Keratinocyte (primary cell): ENCODE results near the gene GOLM1. TPM values are rescaled to one million over a fixed set of nuclear protein-coding genes. Genes with fewer than 3 reads are reported as not detected.

Source experiments
- DNase-seq: peaks from one replicate; pipeline ENCODE4 v3.0.0-alpha.2; 2011; ENCODE audit warnings: low read depth, missing footprints, low spot score
- FAIRE-seq: peaks from 2 replicates; lab custom pipeline; 2011; peaks lifted over from hg19 to GRCh38; lab: Jason Lieb, UNC
- H2AFZ ChIP-seq: 2 replicates; pipeline ENCODE4 v1.6.0; 2012; ENCODE audit warnings: low read length, control low read depth, inconsistent platforms; ENCODE audit not compliant: control insufficient read depth
- H3K27ac ChIP-seq: 2 replicates; pipeline ENCODE4 v1.5.1; 2011; ENCODE audit warnings: low read length; ENCODE audit not compliant: control insufficient read depth, insufficient read depth
- H3K27me3 ChIP-seq: 3 replicates; pipeline ENCODE4 v1.6.0; 2011; ENCODE audit warnings: low read length; ENCODE audit not compliant: control insufficient read depth, insufficient read depth; ENCODE audit errors: extremely low read depth
- H3K36me3 ChIP-seq, 2 experiments: 2 replicates in 1 of 2; 3 replicates in 1 of 2; pipeline ENCODE4 v1.5.1; 2011; ENCODE audit warnings: low read length in 2 of 2, mild to moderate bottlenecking in 1 of 2; ENCODE audit not compliant: control insufficient read depth in 2 of 2, insufficient read depth in 2 of 2; ENCODE audit errors: extremely low read depth in 1 of 2
- H3K4me1 ChIP-seq: 3 replicates; pipeline ENCODE4 v1.5.1; 2011; ENCODE audit warnings: low read length; ENCODE audit not compliant: control insufficient read depth, insufficient read depth; ENCODE audit errors: extremely low read depth
- H3K4me2 ChIP-seq: 3 replicates; pipeline ENCODE4 v1.6.0; 2011; ENCODE audit warnings: low read depth, low read length; ENCODE audit not compliant: control insufficient read depth, insufficient read depth; ENCODE audit errors: extremely low read depth
- H3K4me3 ChIP-seq, 3 experiments: fragments of 200-600 bp in 1 of 3; sonication (generic) in 1 of 3; 2 replicates in 2 of 3; 3 replicates in 1 of 3; pipeline ENCODE4 v1.5.1; 2011 to 2016; ENCODE audit warnings: low read length in 3 of 3, mild to moderate bottlenecking in 3 of 3, control low read depth in 2 of 3, inconsistent platforms in 1 of 3, low read depth in 1 of 3, mixed read lengths in 1 of 3, mixed run types in 1 of 3, moderate library complexity in 1 of 3; ENCODE audit not compliant: control insufficient read depth in 2 of 3, insufficient read depth in 2 of 3; ENCODE audit errors: extremely low read depth in 1 of 3
- H3K79me2 ChIP-seq: 2 replicates; pipeline ENCODE4 v1.6.0; 2012; ENCODE audit warnings: low read length; ENCODE audit not compliant: control insufficient read depth, insufficient read depth
- H3K9ac ChIP-seq: 3 replicates; pipeline ENCODE4 v1.6.0; 2011; ENCODE audit warnings: low read length; ENCODE audit not compliant: control insufficient read depth, insufficient read depth; ENCODE audit errors: extremely low read depth
- H3K9me1 ChIP-seq: 3 replicates; pipeline ENCODE4 v1.6.0; 2011; ENCODE audit warnings: low read length; ENCODE audit not compliant: control insufficient read depth, insufficient read depth; ENCODE audit errors: extremely low read depth
- H3K9me3 ChIP-seq: 2 replicates; pipeline ENCODE4 v1.5.1; 2012; ENCODE audit warnings: low read depth, low read length; ENCODE audit not compliant: control insufficient read depth
- H4K20me1 ChIP-seq: 3 replicates; pipeline ENCODE4 v1.6.0; 2011; ENCODE audit warnings: low read length; ENCODE audit not compliant: control insufficient read depth, insufficient read depth; ENCODE audit errors: extremely low read depth
- EZH2 ChIP-seq: IDR thresholded peaks from one replicate; pipeline ENCODE4 v1.6.1; 2012; ENCODE audit warnings: inconsistent platforms, mild to moderate bottlenecking, low read length, moderate library complexity
- dilution Hi-C: fragments of 300-500 bp; cut with MboI; formaldehyde crosslinking; loops from one replicate; pipeline ENCODE4 v1.7.0; 2020; ENCODE audit warnings: low sequenced_read_pairs; ENCODE audit not compliant: extremely low pct_ligation_motif_present
- polyA plus RNA-seq, 5 experiments: library from polyadenylated mRNA; depleted of rRNA in 3 of 5; stranded (reverse) in 3 of 5; stranded (forward) in 1 of 5; unstranded in 1 of 5; fragments of >200 nt; gene quantifications; 1 replicate in 1 of 5; 2 replicates in 3 of 5; 3 replicates in 1 of 5; pipeline versions ENCODE4 v1.2.1 to v1.2.3, GENCODE V29; 2011 to 2012; ENCODE audit warnings: missing spikeins in 2 of 5, low read depth in 1 of 5, low replicate concordance in 1 of 5
- TF ChIP-seq, protein P1 (sequence below), 3 experiments: IDR thresholded peaks in 1 of 3; conservative IDR thresholded peaks in 1 of 3; optimal IDR thresholded peaks in 1 of 3; 2 replicates in 2 of 3; 3 replicates in 1 of 3; pipeline versions ENCODE3 to v1.5.1; 2011; ENCODE audit warnings: low read length in 3 of 3, mild to moderate bottlenecking in 3 of 3, moderate library complexity in 2 of 3, control low read depth in 1 of 3, inconsistent platforms in 1 of 3; ENCODE audit not compliant: insufficient read depth in 2 of 3; ENCODE audit errors: extremely low read depth in 1 of 3

Gene GOLM1
- polyA plus RNA-seq, 1 donor (not counting 4 experiments of a cell fraction or from before 2014, with no cell fraction given): 17.3 TPM

DNA sequence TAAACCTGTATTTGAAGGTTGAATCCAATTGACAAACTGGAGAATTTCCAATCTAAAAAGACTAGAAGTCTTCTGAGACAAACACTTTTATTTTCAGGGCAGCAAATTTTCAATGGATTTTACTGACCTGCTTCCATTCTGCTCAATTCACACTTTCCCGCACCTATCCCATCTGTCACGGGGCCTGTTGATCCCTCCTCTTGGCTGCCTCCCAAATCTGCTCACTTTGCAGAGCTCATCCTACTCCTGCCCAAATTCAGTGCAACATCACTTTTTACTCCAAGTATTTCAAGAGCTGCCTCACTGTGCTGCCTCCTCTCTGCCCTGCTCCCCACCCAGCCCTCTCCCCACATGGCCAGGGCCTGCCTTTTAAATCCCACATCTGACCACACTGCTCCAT, 35.1 kb downstream of the GOLM1 start:
- Histone ChIP-seq H3K79me2 (no peaks in the 10 kb centered on the region), H4K20me1 (no peaks in the 10 kb centered on the region), H3K9me3 (no peaks in the 10 kb centered on the region), H3K4me2 (no peak overlapping the region), H3K4me1 (no peaks in the 10 kb centered on the region), H2AFZ (no peak overlapping the region), H3K9ac (no peak overlapping the region), H3K27me3 (no peaks in the 10 kb centered on the region), H3K27ac (no peak overlapping the region), H3K36me3 (no peaks in the 10 kb centered on the region), H3K4me3 (no peak overlapping the region), H3K9me1 (no peaks in the 10 kb centered on the region)
- TF ChIP-seq, protein P1, sequence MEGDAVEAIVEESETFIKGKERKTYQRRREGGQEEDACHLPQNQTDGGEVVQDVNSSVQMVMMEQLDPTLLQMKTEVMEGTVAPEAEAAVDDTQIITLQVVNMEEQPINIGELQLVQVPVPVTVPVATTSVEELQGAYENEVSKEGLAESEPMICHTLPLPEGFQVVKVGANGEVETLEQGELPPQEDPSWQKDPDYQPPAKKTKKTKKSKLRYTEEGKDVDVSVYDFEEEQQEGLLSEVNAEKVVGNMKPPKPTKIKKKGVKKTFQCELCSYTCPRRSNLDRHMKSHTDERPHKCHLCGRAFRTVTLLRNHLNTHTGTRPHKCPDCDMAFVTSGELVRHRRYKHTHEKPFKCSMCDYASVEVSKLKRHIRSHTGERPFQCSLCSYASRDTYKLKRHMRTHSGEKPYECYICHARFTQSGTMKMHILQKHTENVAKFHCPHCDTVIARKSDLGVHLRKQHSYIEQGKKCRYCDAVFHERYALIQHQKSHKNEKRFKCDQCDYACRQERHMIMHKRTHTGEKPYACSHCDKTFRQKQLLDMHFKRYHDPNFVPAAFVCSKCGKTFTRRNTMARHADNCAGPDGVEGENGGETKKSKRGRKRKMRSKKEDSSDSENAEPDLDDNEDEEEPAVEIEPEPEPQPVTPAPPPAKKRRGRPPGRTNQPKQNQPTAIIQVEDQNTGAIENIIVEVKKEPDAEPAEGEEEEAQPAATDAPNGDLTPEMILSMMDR (optimal IDR thresholded peaks at IDR 0.05 in 1 of 3, IDR thresholded peaks at IDR 0.05 in 1 of 3, conservative IDR thresholded peaks at IDR 0.05 in 1 of 3; ENCODE audit: extremely low read depth in 1 of 3, insufficient read depth in 2 of 3, low read length in 3 of 3): no peak
- TF ChIP-seq EZH2: no peak
- dilution Hi-C loops: no loop called here
- no peak for FAIRE-seq
- DNase-seq: no peak

GRCh38 chr9:86062845-86063693, 36.3 kb downstream of the GOLM1 start:
- DNase-seq: no peak
- Histone ChIP-seq H3K4me3 (no peak overlapping the region), H3K9me3 (no peaks in the 10 kb centered on the region), H3K9me1 (no peaks in the 10 kb centered on the region), H3K27me3 (no peaks in the 10 kb centered on the region), H4K20me1 (no peaks in the 10 kb centered on the region), H3K27ac (no peak overlapping the region), H3K4me2 (no peak overlapping the region), H2AFZ (no peak overlapping the region), H3K4me1 (no peaks in the 10 kb centered on the region), H3K79me2 (no peaks in the 10 kb centered on the region), H3K36me3 (no peaks in the 10 kb centered on the region), H3K9ac (no peak overlapping the region)
- dilution Hi-C loops: no loop called here
- FAIRE-seq: no peak
- TF ChIP-seq, protein P1 (optimal IDR thresholded peaks at IDR 0.05 in 1 of 3, IDR thresholded peaks at IDR 0.05 in 1 of 3, conservative IDR thresholded peaks at IDR 0.05 in 1 of 3; ENCODE audit: extremely low read depth in 1 of 3, insufficient read depth in 2 of 3, low read length in 3 of 3): no peak
- no peak for TF ChIP-seq EZH2
